PC-3 (cell line): ENCODE results near the gene GXYLT2. TPM values are rescaled to one million over a fixed set of nuclear protein-coding genes. Genes with fewer than 3 reads are reported as not detected.

Experiments used
- ATAC-seq: fragments of 200-7000 bp; cut with Tn5 transposase; 2 replicates; pipeline ENCODE4 v1.9.1; 2020; ENCODE audit warnings: mild to moderate bottlenecking, moderate library complexity
- BruUV-seq: library from RNA; stranded (reverse); fragments of 400-500 nt; replicated peaks from 2 replicates; lab custom pipeline; 2021; lab: Mats Ljungman, UMichigan
- CTCF ChIA-PET: fragments of 300-600 bp; sonication (Branson Sonifier 250); formaldehyde crosslinking; loops from one replicate; lab custom pipeline; 2022; ENCODE audit warnings: antibody characterized with exemption; lab: Charles Lee
- POLR2A ChIA-PET: fragments of 300-600 bp; sonication (Branson Sonifier 250); formaldehyde crosslinking; loops from one replicate; lab custom pipeline; 2022; ENCODE audit warnings: antibody characterized with exemption; ENCODE audit not compliant: unreplicated experiment; lab: Charles Lee
- DNase-seq: peaks from one replicate; pipeline ENCODE4 v3.0.0-alpha.2; 2015
- H2AFZ ChIP-seq: fragments of 300-600 bp; sonication (generic); 2 replicates; pipeline ENCODE4 v1.6.0; 2016; ENCODE audit warnings: antibody characterized with exemption, low read length
- H3F3A ChIP-seq: fragments of 300-600 bp; sonication (generic); one replicate; pipeline ENCODE4 v1.6.0; 2017; ENCODE audit warnings: antibody characterized with exemption, low read length, control low read depth, mild to moderate bottlenecking; ENCODE audit not compliant: unreplicated experiment
- H3K27ac ChIP-seq: fragments of 300-600 bp; sonication (generic); 2 replicates; pipeline ENCODE4 v1.5.1; 2016; ENCODE audit warnings: mild to moderate bottlenecking, low read length
- H3K27me3 ChIP-seq: fragments of 300-600 bp; sonication (generic); 2 replicates; pipeline ENCODE4 v1.6.1; 2016; ENCODE audit warnings: low read length, mixed read lengths
- H3K36me3 ChIP-seq: fragments of 300-600 bp; sonication (generic); 2 replicates; pipeline ENCODE4 v1.6.1; 2016; ENCODE audit warnings: low read depth, mixed run types, low read length, mixed read lengths
- H3K4me1 ChIP-seq: fragments of 300-600 bp; sonication (generic); 2 replicates; pipeline ENCODE4 v1.5.1; 2016; ENCODE audit warnings: low read length; ENCODE audit not compliant: insufficient read depth
- H3K4me2 ChIP-seq: fragments of 300-600 bp; sonication (generic); 2 replicates; pipeline ENCODE4 v1.6.0; 2016; ENCODE audit warnings: low read length
- H3K4me3 ChIP-seq: fragments of 300-600 bp; sonication (generic); 2 replicates; pipeline ENCODE4 v1.5.1; 2016; ENCODE audit warnings: mild to moderate bottlenecking, low read length, mixed read lengths
- H3K79me2 ChIP-seq: fragments of 300-600 bp; sonication (generic); 2 replicates; pipeline ENCODE4 v1.6.1; 2017; ENCODE audit warnings: low read length, mixed read lengths
- H3K9ac ChIP-seq: fragments of 300-600 bp; sonication (generic); 2 replicates; pipeline ENCODE4 v1.6.0; 2016; ENCODE audit warnings: mild to moderate bottlenecking, low read length
- H3K9me2 ChIP-seq: fragments of 300-600 bp; sonication (generic); replicated peaks from 2 replicates; pipeline ENCODE4 v1.6.1; 2016; ENCODE audit warnings: mixed run types, low read length, mixed read lengths
- H3K9me3 ChIP-seq: fragments of 300-600 bp; sonication (generic); 2 replicates; pipeline ENCODE4 v1.6.1; 2016; ENCODE audit warnings: low read length, mixed read lengths
- H4K20me1 ChIP-seq: fragments of 300-600 bp; sonication (generic); 2 replicates; pipeline ENCODE4 v1.6.1; 2016; ENCODE audit warnings: low read length, mixed read lengths
- CTCF ChIP-seq: fragments of 300-600 bp; sonication (generic); conservative IDR thresholded peaks from 2 replicates; pipeline ENCODE4 v1.5.1; 2017; ENCODE audit warnings: antibody characterized with exemption, low read depth, mild to moderate bottlenecking, low read length
- EZH2 ChIP-seq: fragments of 300-600 bp; sonication (generic); IDR thresholded peaks from one replicate; pipeline ENCODE4 v1.6.1; 2017; ENCODE audit warnings: antibody characterized with exemption, mild to moderate bottlenecking, low read length; ENCODE audit not compliant: unreplicated experiment
- EZH2phosphoT487 ChIP-seq: fragments of 300-600 bp; sonication (generic); IDR thresholded peaks from 2 replicates; pipeline ENCODE4 v1.6.1; 2018; ENCODE audit warnings: mild to moderate bottlenecking, antibody characterized with exemption, low read length, borderline replicate concordance
- intact Hi-C: fragments of 100-400 bp; cut with micrococcal nuclease; formaldehyde crosslinking; loops from 2 replicates; pipeline ENCODE4 v1.9.0; 2023
- total RNA-seq: library from RNA; depleted of rRNA; stranded (reverse); fragments of >200 nt; gene quantifications from 2 replicates; pipeline ENCODE4 v1.2.3, GENCODE V29; 2014

Gene GXYLT2
- total RNA-seq, 1 experiment from 2014 or later, result 12.6 TPM

DNA sequence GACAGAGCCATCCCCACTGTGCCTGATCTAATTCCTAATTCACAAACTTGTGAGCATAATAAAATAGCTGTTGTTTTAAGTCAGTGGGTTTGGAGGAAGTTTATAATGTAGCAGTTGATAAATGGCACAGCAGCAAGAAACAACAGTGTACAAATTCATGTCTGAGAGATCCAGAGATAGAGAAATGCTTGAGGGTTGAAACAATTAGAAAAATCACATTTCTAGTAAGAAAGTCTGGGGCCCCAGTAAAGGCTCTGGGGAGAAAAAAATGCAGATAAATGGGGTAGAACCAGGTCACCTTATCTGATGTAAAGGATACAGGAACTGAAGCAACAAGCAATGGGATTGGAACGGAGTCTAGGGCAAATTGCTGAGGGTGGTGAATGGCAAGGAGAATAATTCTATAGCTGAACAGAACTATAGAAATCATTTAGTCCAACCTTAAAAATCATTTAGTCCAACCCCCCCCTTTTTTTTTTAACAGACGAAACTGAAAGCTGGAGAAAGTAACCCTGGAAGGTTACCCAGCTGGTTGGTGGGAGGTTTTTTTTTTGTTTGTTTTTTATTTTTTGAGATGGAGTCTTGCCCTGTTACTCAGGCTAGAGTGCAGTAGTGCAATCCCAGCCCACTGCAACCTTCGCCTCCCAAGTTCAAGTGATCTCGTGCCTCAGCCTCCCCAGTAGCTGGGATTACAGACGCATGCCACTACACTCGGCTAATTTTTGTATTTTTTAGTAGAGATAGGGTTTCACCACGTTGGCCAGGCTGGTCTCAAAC is 25.3 kb upstream of the GXYLT2 start:
- Histone ChIP-seq H3K4me1 (no peaks in the 10 kb centered on the region), H2AFZ (no peak overlapping the region), H3K79me2 (no peaks in the 10 kb centered on the region), H3K4me3 (no peak overlapping the region), H3K9ac (no peak overlapping the region), H3K4me2 (no peak overlapping the region), H3K27me3 (peaks cover 8% of the 10 kb centered on the region; the same call in 1 of the 2 replicates), H4K20me1 (no peaks in the 10 kb centered on the region), H3F3A (no peaks in the 10 kb centered on the region), H3K9me2 (no peaks in the 10 kb centered on the region), H3K36me3 (no peaks in the 10 kb centered on the region), H3K9me3 (no peaks in the 10 kb centered on the region), H3K27ac (no peak overlapping the region)
- DNase-seq, result no peak
- ATAC-seq, result no peak
- TF ChIP-seq CTCF, result no peak
- no peak for TF ChIP-seq EZH2
- TF ChIP-seq EZH2phosphoT487, result no peak
- ChIA-PET POLR2A (no interaction called here), CTCF (no interaction called here)
- BruUV-seq, result no TSS peak
- intact Hi-C loops, result no loop called here

GRCh38 chr3:72872183-72872582 is 15.7 kb upstream of the GXYLT2 start:
- CTCF ChIA-PET, result no interaction called here
- no TSS peak for BruUV-seq

More at GRCh38 chr3:72872183-72872582, 15.7 kb upstream of the GXYLT2 start:
- Histone ChIP-seq H4K20me1 (no peaks in the 10 kb centered on the region), H3K4me2 (no peak overlapping the region), H3K4me3 (no peak overlapping the region), H3K4me1 (no peaks in the 10 kb centered on the region), H3K79me2 (no peaks in the 10 kb centered on the region), H3K36me3 (no peaks in the 10 kb centered on the region), H3K27ac (no peak overlapping the region), H2AFZ (no peak overlapping the region), H3K9me2 (no peaks in the 10 kb centered on the region), H3K9ac (no peak overlapping the region), H3K9me3 (no peaks in the 10 kb centered on the region), H3K27me3 (peaks cover 16% of the 10 kb centered on the region), H3F3A (no peaks in the 10 kb centered on the region)
- intact Hi-C loops, result no loop called here
- no peak for TF ChIP-seq CTCF
- TF ChIP-seq EZH2phosphoT487, result no peak
- no peak for TF ChIP-seq EZH2
- POLR2A ChIA-PET, result no interaction called here
- ATAC-seq (no peak), DNase-seq (no peak)
